CD4-positive, alpha-beta T cell (primary cell): ENCODE measurements around the gene TSHZ1. TPM values are rescaled to one million over a fixed set of nuclear protein-coding genes. Genes with fewer than 3 reads are reported as not detected.

Experiments
- ATAC-seq: fragments of 200-7000 bp; cut with Tn5 transposase; one replicate; pipeline ENCODE4 v1.10.0; 2022; ENCODE audit warnings: mild to moderate bottlenecking; ENCODE audit not compliant: poor library complexity
- CTCF ChIA-PET: fragments of 350-600 bp; sonication (Branson Sonifier 250); formaldehyde crosslinking; loops from one replicate; lab custom pipeline; 2021; ENCODE audit warnings: antibody characterized with exemption, inconsistent platforms; lab: Charles Lee
- POLR2A ChIA-PET: fragments of 350-600 bp; sonication (Branson Sonifier 250); formaldehyde crosslinking; loops from one replicate; lab custom pipeline; 2021; ENCODE audit warnings: antibody characterized with exemption, inconsistent platforms; lab: Charles Lee
- DNase-seq, 14 experiments: peaks; one replicate each; pipeline ENCODE4 v3.0.0-alpha.2; 2013 to 2020; ENCODE audit warnings: mixed read lengths in 2 of 14
- H3K27ac ChIP-seq, 2 donors: one replicate each; pipeline versions ENCODE4 v1.5.1 to v1.7.0; 2013; ENCODE audit warnings: low read length in 2 of 2, low read depth in 1 of 2, mild to moderate bottlenecking in 1 of 2
- H3K27me3 ChIP-seq, 2 experiments: 1 replicate in 1 of 2; 2 replicates in 1 of 2; pipeline versions ENCODE4 v1.6.1 to v1.7.0; 2013; ENCODE audit warnings: low read length in 2 of 2, control low read depth in 1 of 2, mild to moderate bottlenecking in 1 of 2, moderate library complexity in 1 of 2; ENCODE audit not compliant: insufficient read depth in 2 of 2, control insufficient read depth in 1 of 2
- H3K36me3 ChIP-seq: one replicate; pipeline ENCODE4 v1.6.1; 2013; ENCODE audit warnings: low read length, control low read depth; ENCODE audit not compliant: insufficient read depth
- H3K4me1 ChIP-seq: one replicate; pipeline ENCODE4 v1.6.1; 2013; ENCODE audit warnings: low read length, control low read depth; ENCODE audit not compliant: insufficient read depth
- H3K4me3 ChIP-seq: one replicate; pipeline ENCODE4 v1.5.1; 2013; ENCODE audit warnings: mild to moderate bottlenecking, low read length, moderate library complexity
- H3K9me3 ChIP-seq, 2 experiments: 1 replicate in 1 of 2; 2 replicates in 1 of 2; pipeline versions ENCODE4 v1.6.1 to v1.7.0; 2013; ENCODE audit warnings: low read length in 2 of 2, mild to moderate bottlenecking in 2 of 2, control low read depth in 1 of 2, moderate library complexity in 1 of 2; ENCODE audit not compliant: control insufficient read depth in 1 of 2, insufficient read depth in 1 of 2
- H3K27ac Mint-ChIP-seq: one replicate; pipeline ENCODE4 v1.8.0; 2020; ENCODE audit warnings: mixed read lengths
- H3K27me3 Mint-ChIP-seq: one replicate; pipeline ENCODE4 v1.8.0; 2021; ENCODE audit warnings: mixed read lengths
- H3K36me3 Mint-ChIP-seq: one replicate; pipeline ENCODE4 v1.8.0; 2021; ENCODE audit warnings: low read depth, mixed read lengths
- H3K4me1 Mint-ChIP-seq: one replicate; pipeline ENCODE4 v1.8.0; 2021; ENCODE audit warnings: low read depth, mixed read lengths
- H3K4me3 Mint-ChIP-seq: one replicate; pipeline ENCODE4 v1.8.0; 2020; ENCODE audit warnings: mild to moderate bottlenecking, mixed read lengths
- H3K9me3 Mint-ChIP-seq: one replicate; pipeline ENCODE4 v1.8.0; 2020; ENCODE audit warnings: mixed read lengths
- CTCF ChIP-seq: fragments of 200-600 bp; IDR thresholded peaks from one replicate; pipeline ENCODE4 v1.8.0; 2022; ENCODE audit warnings: antibody characterized with exemption, mild to moderate bottlenecking
- intact Hi-C, 2 experiments: fragments of 100-400 bp; cut with DNase I in 1 of 2; cut with micrococcal nuclease in 1 of 2; formaldehyde crosslinking; loops; one replicate each; pipeline versions ENCODE4 v1.15.1 to v1.9.0; 2023 to 2025; cut with DNase I, micrococcal nuclease
- total RNA-seq, 174 experiments: library from RNA in 2 of 174; stranded (reverse) in 2 of 174; gene quantifications; one replicate each; pipeline ENCODE4 v1.2.3 and lab custom pipeline; 2021 to 2026

Gene TSHZ1
- total RNA-seq, 2 experiments from 2014 or later = 19.9 to 21.5 TPM

GRCh38 chr18:75248426-75249174 lies 38.0 kb downstream of the TSHZ1 start:
- ATAC-seq (no peak), DNase-seq (no peak)
- H3K27ac Mint-ChIP-seq = peak overlapping the region; percentile 88
- peaks cover 73% of the 10 kb centered on the region for H3K4me1 Mint-ChIP-seq
- H3K27me3 Mint-ChIP-seq = no peaks in the 10 kb centered on the region
- Histone ChIP-seq H3K9me3 (peaks cover 0 to 20% of the 10 kb centered on the region in 2 experiments), H3K27me3 (no peaks in the 10 kb centered on the region), H3K4me3 (peak overlapping the region; percentile 51), H3K36me3 (no peaks in the 10 kb centered on the region), H3K27ac (peak overlapping the region; percentile 33 to 83), H3K4me1 (peaks cover 58% of the 10 kb centered on the region)
- H3K36me3 Mint-ChIP-seq = no peaks in the 10 kb centered on the region
- peak overlapping the region; percentile 85 for H3K4me3 Mint-ChIP-seq
- no peaks in the 10 kb centered on the region for H3K9me3 Mint-ChIP-seq
- ChIA-PET CTCF (interaction anchor here (1.2 kb wide), 1 partner anchor 36 kb away, joined by 3 read pairs; no protein-coding TSS in a partner anchor), POLR2A (interaction anchor here (0.8 to 2.2 kb wide), 7 partner anchors 13 to 652 kb away, joined by 3 to 29 read pairs (median 4); partner anchors contain the start of genes PTGR3 and TSHZ1)
- no peak for TF ChIP-seq CTCF
- intact Hi-C loops = loop anchor here (10.0 kb wide), 2 partner anchors 594 to 624 kb away; no protein-coding TSS in a partner anchor

GRCh38 chr18:75249175-75249518 lies 38.5 kb downstream of the TSHZ1 start:
- Histone ChIP-seq H3K36me3 (no peaks in the 10 kb centered on the region), H3K9me3 (peaks cover 0 to 20% of the 10 kb centered on the region in 2 experiments), H3K27ac (peak overlapping the region; percentile 47 to 64), H3K4me3 (no peak overlapping the region), H3K27me3 (no peaks in the 10 kb centered on the region), H3K4me1 (peaks cover 55% of the 10 kb centered on the region)
- DNase-seq (peak in 1 of 14 experiments; percentile 24), ATAC-seq (no peak)
- Mint-ChIP-seq H3K27me3 (no peaks in the 10 kb centered on the region), H3K4me1 (peaks cover 76% of the 10 kb centered on the region), H3K4me3 (peak overlapping the region; percentile 50), H3K27ac (peak overlapping the region; percentile 88), H3K9me3 (no peaks in the 10 kb centered on the region), H3K36me3 (no peaks in the 10 kb centered on the region)
- POLR2A ChIA-PET = interaction anchor here (1.1 to 2.2 kb wide), 3 partner anchors 18 to 653 kb away, joined by 4 to 29 read pairs (median 5); partner anchors contain the start of genes PTGR3 and TSHZ1
- no peak for TF ChIP-seq CTCF
- intact Hi-C loops = loop anchor here (10.0 kb wide), 2 partner anchors 594 to 624 kb away; no protein-coding TSS in a partner anchor
- CTCF ChIA-PET = no interaction called here

- CTCF ChIA-PET = no interaction called here
- Histone ChIP-seq H3K4me1 (peaks cover 49% of the 10 kb centered on the region), H3K9me3 (peaks cover 0 to 20% of the 10 kb centered on the region in 2 experiments), H3K4me3 (no peak overlapping the region), H3K36me3 (no peaks in the 10 kb centered on the region), H3K27ac (peak overlapping the region; percentile 47 to 64), H3K27me3 (no peaks in the 10 kb centered on the region)
- DNase-seq = peak in 4 of 14 experiments; percentile 29 to 60 (median 36)
- peaks cover 74% of the 10 kb centered on the region for H3K4me1 Mint-ChIP-seq
- no peaks in the 10 kb centered on the region for H3K27me3 Mint-ChIP-seq
- intact Hi-C loops = loop anchor here (10.0 kb wide), 2 partner anchors 595 to 625 kb away; no protein-coding TSS in a partner anchor
- peak; percentile 16 for ATAC-seq
- POLR2A ChIA-PET = interaction anchor here (0.6 kb wide), 1 partner anchor 25 kb away, joined by 3 read pairs; no protein-coding TSS in a partner anchor
- TF ChIP-seq CTCF = no peak
- H3K4me3 Mint-ChIP-seq = peak overlapping the region; percentile 44
- H3K27ac Mint-ChIP-seq = peak overlapping the region; percentile 88
- no peaks in the 10 kb centered on the region for H3K36me3 Mint-ChIP-seq
- no peaks in the 10 kb centered on the region for H3K9me3 Mint-ChIP-seq
These were observed 39.3 kb downstream of the TSHZ1 start for GRCh38 chr18:75249672-75250470.
